Liver (tissue), 3 donors: Measurements from ENCODE around the gene EFNA3.

Experiments
- EGR1 ChIP-seq, 2 donors: IDR thresholded peaks; 2 replicates each; pipeline ENCODE4 v1.6.1; 2016 to 2018; ENCODE audit warnings: antibody characterized with exemption in 2 of 2, low read depth in 2 of 2
- TAF1 ChIP-seq: conservative IDR thresholded peaks from 2 replicates; pipeline ENCODE4 v1.6.1; 2016; ENCODE audit warnings: antibody characterized with exemption, mild to moderate bottlenecking
- TF ChIP-seq, protein P1 (sequence below): fragments of 150-350 bp; IDR thresholded peaks from 2 replicates; pipeline ENCODE4 v1.5.1; 2017; ENCODE audit warnings: improper control_type of control experiment, low read depth, low read length; ENCODE audit not compliant: missing input control
- donor health status: healthy.
- donor health status: healthy.

DNA sequence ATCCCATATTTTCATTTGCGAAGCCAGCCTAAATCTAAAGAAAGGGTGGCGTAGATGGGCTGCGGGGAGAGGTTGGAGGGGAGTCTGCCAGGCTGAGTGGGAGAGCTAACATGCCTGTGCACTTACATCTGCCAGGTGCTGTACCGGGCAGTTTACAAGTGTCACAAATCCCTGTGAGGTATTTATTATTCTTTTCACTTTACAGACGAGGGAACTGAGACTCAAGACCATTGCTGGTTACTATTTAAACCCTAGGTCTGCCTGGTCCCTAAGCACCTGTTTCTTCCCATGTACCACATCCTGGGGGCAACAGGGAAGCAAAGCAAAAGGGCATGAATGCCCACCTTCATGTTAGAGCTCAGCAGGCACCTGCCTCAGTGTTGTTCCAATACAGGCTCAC, 29.7 kb downstream of the EFNA3 start:
- TF ChIP-seq, protein P1, sequence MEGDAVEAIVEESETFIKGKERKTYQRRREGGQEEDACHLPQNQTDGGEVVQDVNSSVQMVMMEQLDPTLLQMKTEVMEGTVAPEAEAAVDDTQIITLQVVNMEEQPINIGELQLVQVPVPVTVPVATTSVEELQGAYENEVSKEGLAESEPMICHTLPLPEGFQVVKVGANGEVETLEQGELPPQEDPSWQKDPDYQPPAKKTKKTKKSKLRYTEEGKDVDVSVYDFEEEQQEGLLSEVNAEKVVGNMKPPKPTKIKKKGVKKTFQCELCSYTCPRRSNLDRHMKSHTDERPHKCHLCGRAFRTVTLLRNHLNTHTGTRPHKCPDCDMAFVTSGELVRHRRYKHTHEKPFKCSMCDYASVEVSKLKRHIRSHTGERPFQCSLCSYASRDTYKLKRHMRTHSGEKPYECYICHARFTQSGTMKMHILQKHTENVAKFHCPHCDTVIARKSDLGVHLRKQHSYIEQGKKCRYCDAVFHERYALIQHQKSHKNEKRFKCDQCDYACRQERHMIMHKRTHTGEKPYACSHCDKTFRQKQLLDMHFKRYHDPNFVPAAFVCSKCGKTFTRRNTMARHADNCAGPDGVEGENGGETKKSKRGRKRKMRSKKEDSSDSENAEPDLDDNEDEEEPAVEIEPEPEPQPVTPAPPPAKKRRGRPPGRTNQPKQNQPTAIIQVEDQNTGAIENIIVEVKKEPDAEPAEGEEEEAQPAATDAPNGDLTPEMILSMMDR, result no peak
- TF ChIP-seq TAF1 (no peak), EGR1 (IDR thresholded peaks at IDR 0.05; ENCODE audit: low read depth in 2 of 2) (no peak)
